ENCODE data around the gene GGT7. TPM values are rescaled to one million over a fixed set of nuclear protein-coding genes. Genes with fewer than 3 reads are reported as not detected.

GGT7 gene
- total and polyA plus RNA-seq, 4 donors = 10.8 to 85.2 (median 43.2) TPM

GRCh38 chr20:34798871-34799270, 73.8 kb downstream of the GGT7 start:
- no peaks in the 10 kb centered on the region for H3K27me3 ChIP-seq (ENCODE audit: control insufficient read depth, insufficient read depth, low read length)
- no peaks in the 10 kb centered on the region for H3K4me1 ChIP-seq (ENCODE audit: control insufficient read depth, insufficient read depth, low read length)
- H3K36me3 ChIP-seq (ENCODE audit: control insufficient read depth, insufficient read depth, low read length) = peaks cover 3% of the 10 kb centered on the region
- H3K27ac ChIP-seq (ENCODE audit: low read depth, low read length) = no peak overlapping the region
- H3K9me3 ChIP-seq (ENCODE audit: control insufficient read depth, insufficient read depth, low read length) = peaks cover 2% of the 10 kb centered on the region
- DNase-seq (ENCODE audit: low read depth in 4 of 6, low spot score in 6 of 6) = no peak
- H3K4me3 ChIP-seq (ENCODE audit: low read depth, low read length) = no peak overlapping the region

- peaks cover 2% of the 10 kb centered on the region for H3K9me3 ChIP-seq (ENCODE audit: control insufficient read depth, insufficient read depth, low read length)
- H3K36me3 ChIP-seq (ENCODE audit: control insufficient read depth, insufficient read depth, low read length) = no peaks in the 10 kb centered on the region
- 95% methylated on average over 2 of the region's 3 CpGs for WGBS (ENCODE audit: insufficient coverage)
- no peak for DNase-seq (ENCODE audit: low read depth in 4 of 6, low spot score in 6 of 6)
- H3K4me3 ChIP-seq (ENCODE audit: low read depth, low read length) = no peak overlapping the region
- H3K27ac ChIP-seq (ENCODE audit: low read depth, low read length) = no peak overlapping the region
- H3K4me1 ChIP-seq (ENCODE audit: control insufficient read depth, insufficient read depth, low read length) = no peaks in the 10 kb centered on the region
- H3K27me3 ChIP-seq (ENCODE audit: control insufficient read depth, insufficient read depth, low read length) = no peaks in the 10 kb centered on the region
These were observed 74.3 kb downstream of the GGT7 start for GRCh38 chr20:34798328-34798727.

GRCh38 chr20:34797012-34797995, 75.4 kb downstream of the GGT7 start:
- DNase-seq (ENCODE audit: low read depth in 4 of 6, low spot score in 6 of 6) = no peak
- Histone ChIP-seq H3K4me3 (ENCODE audit: low read depth, low read length) (no peak overlapping the region), H3K4me1 (ENCODE audit: control insufficient read depth, insufficient read depth, low read length) (no peaks in the 10 kb centered on the region), H3K9me3 (ENCODE audit: control insufficient read depth, insufficient read depth, low read length) (peaks cover 2% of the 10 kb centered on the region), H3K27ac (ENCODE audit: low read depth, low read length) (no peak overlapping the region), H3K36me3 (ENCODE audit: control insufficient read depth, insufficient read depth, low read length) (no peaks in the 10 kb centered on the region), H3K27me3 (ENCODE audit: control insufficient read depth, insufficient read depth, low read length) (no peaks in the 10 kb centered on the region)
- 91% methylated on average over 5 of the region's 8 CpGs for WGBS (ENCODE audit: insufficient coverage)

Other genes with a start within 250 kb of the GGT7 start
- 10 to 100 TPM; 21.7 to 22.3 TPM for gene PIGU, start 195.8 kb downstream of the GGT7 start, total RNA-seq
- gene PIGU, start 195.8 kb downstream of the GGT7 start, polyA plus RNA-seq (ENCODE audit: insufficient read length in 2 of 2) = 10 to 100 TPM; 36.9 to 38.1 TPM
- 10 to 100 TPM; 11.3 to 11.6 TPM for gene TP53INP2, start 168.5 kb downstream of the GGT7 start, total RNA-seq
- 10 to 100 TPM; 53.8 to 57.0 TPM for gene TP53INP2, start 168.5 kb downstream of the GGT7 start, polyA plus RNA-seq (ENCODE audit: insufficient read length in 2 of 2)
- 10 to 100 TPM; 18.6 to 19.2 TPM for gene NCOA6, start 47.2 kb downstream of the GGT7 start, total RNA-seq
- gene NCOA6, start 47.2 kb downstream of the GGT7 start, polyA plus RNA-seq (ENCODE audit: insufficient read length in 2 of 2) = 10 to 100 TPM; 48.0 to 49.6 TPM
- gene ACSS2, start 3.8 kb upstream of the GGT7 start, total RNA-seq = 10 to 100 TPM; 27.8 to 35.3 TPM
- 10 to 100 TPM; 38.2 to 48.5 TPM for gene ACSS2, start 3.8 kb upstream of the GGT7 start, polyA plus RNA-seq (ENCODE audit: insufficient read length in 2 of 2)
- 10 to 100 TPM; 34.5 to 49.4 TPM for gene GSS, start 83.0 kb upstream of the GGT7 start, total RNA-seq
- gene GSS, start 83.0 kb upstream of the GGT7 start, polyA plus RNA-seq (ENCODE audit: insufficient read length in 2 of 2) = 10 to 100 TPM; 44.3 to 51.0 TPM
- 1 to 10 TPM in 1 of 2 donors, under 1 TPM in 1; 0.89 to 1.6 TPM for gene MYH7B, start 83.0 kb upstream of the GGT7 start, total RNA-seq
- gene MYH7B, start 83.0 kb upstream of the GGT7 start, polyA plus RNA-seq (ENCODE audit: insufficient read length in 2 of 2) = 1 to 10 TPM; 5.5 to 6.4 TPM
- gene TRPC4AP, start 220.0 kb upstream of the GGT7 start, total RNA-seq = 10 to 100 TPM; 35.8 to 56.3 TPM
- gene TRPC4AP, start 220.0 kb upstream of the GGT7 start, polyA plus RNA-seq (ENCODE audit: insufficient read length in 2 of 2) = 10 to 100 TPM; 78.9 to 82.2 TPM